AG09309 (cell line): ENCODE measurements around the gene LRRC42.

ENCODE experiments used
- DNase-seq: peaks from one replicate; pipeline ENCODE4 v3.0.0-alpha.2; 2010; ENCODE audit warnings: low read depth
- H3K4me3 ChIP-seq: 2 replicates; pipeline ENCODE4 v1.5.1; 2011; ENCODE audit warnings: mild to moderate bottlenecking, low read depth, low read length, moderate library complexity; ENCODE audit not compliant: control insufficient read depth
- TF ChIP-seq, protein P1 (sequence below): IDR thresholded peaks from 2 replicates; pipeline ENCODE4 v1.5.1; 2011; ENCODE audit warnings: mild to moderate bottlenecking, low read depth, low read length, inconsistent platforms; ENCODE audit not compliant: insufficient read depth, control insufficient read depth; ENCODE audit errors: missing control alignments

The LRRC42 gene

GRCh38 chr1:53905509-53905908 lies 40.6 kb upstream of the LRRC42 start:
- no peak overlapping the region for H3K4me3 ChIP-seq
- DNase-seq: no peak
- TF ChIP-seq, protein P1, sequence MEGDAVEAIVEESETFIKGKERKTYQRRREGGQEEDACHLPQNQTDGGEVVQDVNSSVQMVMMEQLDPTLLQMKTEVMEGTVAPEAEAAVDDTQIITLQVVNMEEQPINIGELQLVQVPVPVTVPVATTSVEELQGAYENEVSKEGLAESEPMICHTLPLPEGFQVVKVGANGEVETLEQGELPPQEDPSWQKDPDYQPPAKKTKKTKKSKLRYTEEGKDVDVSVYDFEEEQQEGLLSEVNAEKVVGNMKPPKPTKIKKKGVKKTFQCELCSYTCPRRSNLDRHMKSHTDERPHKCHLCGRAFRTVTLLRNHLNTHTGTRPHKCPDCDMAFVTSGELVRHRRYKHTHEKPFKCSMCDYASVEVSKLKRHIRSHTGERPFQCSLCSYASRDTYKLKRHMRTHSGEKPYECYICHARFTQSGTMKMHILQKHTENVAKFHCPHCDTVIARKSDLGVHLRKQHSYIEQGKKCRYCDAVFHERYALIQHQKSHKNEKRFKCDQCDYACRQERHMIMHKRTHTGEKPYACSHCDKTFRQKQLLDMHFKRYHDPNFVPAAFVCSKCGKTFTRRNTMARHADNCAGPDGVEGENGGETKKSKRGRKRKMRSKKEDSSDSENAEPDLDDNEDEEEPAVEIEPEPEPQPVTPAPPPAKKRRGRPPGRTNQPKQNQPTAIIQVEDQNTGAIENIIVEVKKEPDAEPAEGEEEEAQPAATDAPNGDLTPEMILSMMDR: no peak

- no peak for DNase-seq
- TF ChIP-seq, protein P1: no peak
- H3K4me3 ChIP-seq: no peak overlapping the region
Observed at GRCh38 chr1:53906121-53906520, 40.0 kb upstream of the LRRC42 start.

DNA sequence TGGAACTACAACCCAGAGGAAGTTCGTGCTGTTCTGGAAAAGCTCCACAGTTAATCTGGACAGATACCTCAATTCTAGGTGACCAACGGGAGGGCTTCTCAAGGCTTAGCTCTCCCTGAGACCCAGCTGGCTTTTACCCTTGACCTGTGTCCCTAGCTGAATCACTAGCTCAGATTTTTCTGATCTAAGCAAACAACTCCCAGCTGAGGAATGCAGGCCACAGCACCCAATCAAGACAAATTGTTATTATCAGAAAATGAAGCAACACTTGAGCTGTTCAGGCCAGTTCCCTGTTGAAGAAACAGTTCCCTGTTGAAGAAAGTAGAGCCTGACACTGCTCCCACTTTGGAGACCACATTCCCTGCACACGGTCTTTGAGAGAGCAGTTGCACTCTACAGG lies 36.2 kb upstream of the LRRC42 start:
- TF ChIP-seq, protein P1: no peak
- DNase-seq: no peak
- no peak overlapping the region for H3K4me3 ChIP-seq

- H3K4me3 ChIP-seq: no peak overlapping the region
- TF ChIP-seq, protein P1: no peak
- no peak for DNase-seq
Observed at GRCh38 chr1:53911442-53911841, 34.7 kb upstream of the LRRC42 start.

DNA sequence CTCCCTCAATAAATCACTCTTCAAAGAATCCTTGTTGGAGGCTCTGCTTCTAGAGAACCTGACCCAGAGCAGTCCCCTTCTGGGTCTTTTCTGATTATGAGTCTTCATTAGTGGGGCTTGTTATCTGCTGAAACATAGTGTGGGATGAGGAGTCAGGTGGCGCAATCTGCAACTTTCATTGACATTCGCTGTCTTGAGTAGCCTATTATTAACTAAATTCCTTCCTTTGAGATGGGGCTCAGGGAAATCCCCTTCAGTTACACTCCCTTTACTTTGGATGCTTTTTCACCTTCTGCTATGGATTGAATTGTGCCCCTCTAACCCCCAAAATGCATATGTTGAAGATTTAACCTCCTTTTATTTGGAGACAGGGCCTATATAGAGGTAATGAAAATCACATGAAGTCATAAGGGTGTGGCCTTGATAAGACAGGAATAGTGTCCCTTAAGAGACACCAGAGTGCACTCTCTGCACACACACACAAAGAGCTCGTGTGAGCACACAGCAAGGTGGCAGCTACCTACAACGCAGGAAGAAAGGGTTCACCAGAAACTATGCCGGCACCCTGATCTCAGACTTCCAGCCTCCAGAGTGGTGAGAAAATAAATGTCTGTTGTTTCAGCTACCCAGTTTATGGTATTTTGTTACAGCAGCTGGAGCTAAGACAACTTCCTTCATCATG lies 32.7 kb upstream of the LRRC42 start:
- TF ChIP-seq, protein P1: no peak
- DNase-seq: no peak
- no peak overlapping the region for H3K4me3 ChIP-seq

DNA sequence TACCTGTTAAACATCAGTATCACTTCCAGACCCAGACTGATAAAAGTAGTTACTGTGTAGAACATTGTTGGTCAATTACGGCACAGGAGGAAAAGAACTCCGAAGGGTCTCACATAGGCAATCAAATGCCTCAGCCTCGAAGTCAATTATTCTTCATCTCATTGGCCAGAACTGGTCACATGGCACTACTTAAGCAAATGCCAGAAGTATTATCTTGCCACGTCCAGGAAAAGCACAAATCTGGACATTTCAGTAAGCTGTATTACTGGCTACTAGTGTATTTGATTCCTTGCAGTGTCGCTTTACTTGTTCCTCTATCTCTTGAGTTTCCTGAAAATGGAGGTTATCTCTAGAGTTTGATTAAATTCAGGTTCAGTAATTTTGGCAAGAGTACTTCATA lies 27.8 kb upstream of the LRRC42 start:
- TF ChIP-seq, protein P1: no peak
- DNase-seq: no peak
- H3K4me3 ChIP-seq: no peak overlapping the region
